GM18909 (cell line): ENCODE results near the gene CHORDC1.
A peak's percentile ranks its signal among the peaks of the same experiment; 100 is the strongest.
"Not testable (repeated sequence)": the region's sequence is repeated elsewhere in the genome, so short reads cannot be mapped to it uniquely, and the experiment has no call there.

Experiments
- ATAC-seq: cut with Tn5 transposase; IDR thresholded peaks from one replicate; pipeline ENCODE4 v1.9.1; 2021; ENCODE audit warnings: mild to moderate bottlenecking; ENCODE audit not compliant: unreplicated experiment, poor library complexity

Gene CHORDC1

GRCh38 chr11:90218606-90219005 is 4.2 kb downstream of the CHORDC1 start:
- no peak for ATAC-seq

GRCh38 chr11:90216611-90217010 is 6.2 kb downstream of the CHORDC1 start:
- ATAC-seq = no peak

- no peak for ATAC-seq
Measured at GRCh38 chr11:90213322-90213721, 9.5 kb downstream of the CHORDC1 start.

- no peak for ATAC-seq
Measured at GRCh38 chr11:90208857-90209256, 14.0 kb downstream of the CHORDC1 start.

DNA sequence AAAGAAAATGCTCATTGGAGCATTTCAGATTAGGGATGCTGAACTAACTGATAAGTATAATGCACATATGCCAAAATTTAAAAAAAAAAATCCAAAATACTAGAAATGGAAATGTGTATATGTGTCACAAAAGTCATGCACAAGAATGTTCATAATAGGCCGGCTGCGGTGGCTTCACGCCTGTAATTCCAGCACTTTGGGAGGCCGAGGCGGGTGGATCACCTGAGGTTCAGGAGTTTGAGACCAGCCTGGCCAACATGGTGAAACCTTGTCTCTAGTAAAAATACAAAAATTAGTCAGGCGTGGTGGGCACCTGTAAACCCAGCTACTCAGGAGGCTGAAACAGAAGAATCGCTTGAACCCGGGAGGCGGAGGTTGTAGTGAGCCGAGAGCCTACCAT is 14.9 kb downstream of the CHORDC1 start:
- ATAC-seq = not testable (repeated sequence)

- ATAC-seq = peak; percentile 86
Measured at GRCh38 chr11:90204832-90205646, 17.8 kb downstream of the CHORDC1 start.

GRCh38 chr11:90204407-90204806 is 18.4 kb downstream of the CHORDC1 start:
- ATAC-seq = no peak

DNA sequence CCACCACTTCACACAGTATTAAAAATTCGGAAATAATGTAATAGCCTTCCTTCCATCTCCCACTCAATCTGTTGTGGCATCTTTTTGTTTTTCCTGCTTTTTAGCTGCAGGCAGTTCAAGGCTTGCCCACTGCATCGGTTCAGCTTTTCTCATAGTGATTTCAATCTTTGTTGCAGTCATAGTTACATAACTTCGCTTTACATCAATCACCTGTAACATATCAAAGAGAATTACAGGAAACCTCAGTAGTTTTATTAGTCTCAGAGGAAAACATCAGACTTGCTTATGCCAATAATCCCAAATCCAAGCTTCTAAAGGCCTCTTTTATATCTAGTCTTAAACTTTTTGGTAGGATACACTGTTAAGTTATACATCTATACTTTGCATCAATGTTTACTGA is 20.5 kb downstream of the CHORDC1 start:
- no peak for ATAC-seq

DNA sequence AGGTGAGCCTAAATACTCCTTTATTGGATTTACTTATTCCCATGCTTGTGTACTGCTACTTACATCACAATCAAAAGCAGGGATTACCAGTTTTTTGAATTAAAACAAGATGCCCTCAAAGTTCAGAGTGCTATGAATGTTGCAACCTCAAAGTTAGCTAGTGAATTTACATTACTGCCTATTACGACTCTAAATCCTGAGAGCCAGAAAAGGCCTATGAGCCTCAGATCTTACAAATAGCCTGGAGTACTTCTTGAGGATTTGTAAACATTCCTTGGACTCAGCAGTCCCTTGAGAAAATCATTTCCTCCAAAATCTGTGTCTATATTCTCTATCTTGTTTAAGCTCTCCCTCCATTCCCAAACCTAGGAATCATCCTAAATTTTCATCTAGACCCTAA is 25.5 kb downstream of the CHORDC1 start:
- no peak for ATAC-seq

DNA sequence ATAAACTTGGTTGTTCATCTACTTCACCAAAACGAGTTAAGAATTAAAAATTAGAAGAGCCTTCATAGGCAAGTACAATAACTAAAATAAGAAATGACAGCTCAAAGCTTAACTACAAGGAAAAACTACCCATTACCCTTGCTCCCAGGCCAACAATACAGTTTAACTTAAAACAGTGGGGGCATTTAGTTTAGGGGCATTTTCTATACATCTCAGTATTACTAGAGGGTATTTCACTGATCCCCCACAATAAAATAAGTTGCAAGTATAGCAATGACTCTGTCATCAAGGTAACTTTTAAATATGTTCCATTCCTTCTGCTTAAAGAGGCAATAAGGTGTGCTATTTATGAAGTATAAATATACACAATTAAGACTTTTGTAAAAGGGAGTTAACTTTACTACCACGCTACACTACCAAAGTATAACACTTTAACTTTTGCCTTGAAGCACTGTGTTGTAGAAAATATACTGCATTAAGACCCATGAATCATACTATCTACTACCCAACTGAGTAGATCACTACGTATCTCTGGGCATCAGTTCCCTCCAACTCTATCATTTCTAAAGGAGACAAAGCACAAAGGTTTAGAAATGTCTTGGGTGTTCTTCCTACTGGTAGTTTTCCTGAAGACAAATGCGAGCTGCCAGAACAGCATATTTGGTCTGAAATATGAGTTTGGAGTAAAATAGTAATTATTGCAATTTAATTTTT is 29.8 kb downstream of the CHORDC1 start:
- no peak for ATAC-seq

DNA sequence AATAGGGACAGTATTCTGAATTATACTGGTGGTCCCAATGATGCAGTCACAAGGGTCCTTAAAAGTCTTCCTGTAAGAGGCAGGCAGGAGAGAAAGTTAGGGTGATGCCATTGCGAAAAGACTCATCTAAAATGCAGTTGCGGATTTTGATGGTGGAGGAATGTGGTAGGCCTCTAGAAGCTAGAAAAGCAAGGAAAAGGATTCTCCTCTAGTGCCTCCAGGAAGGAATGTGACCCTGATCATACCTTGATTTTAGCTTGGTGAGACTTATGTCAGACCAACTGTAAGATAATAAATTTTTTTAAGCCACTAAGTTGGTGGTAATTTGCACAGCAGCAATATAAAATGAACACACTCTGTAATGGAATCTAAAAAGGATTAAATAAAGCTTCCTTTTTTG is 33.8 kb downstream of the CHORDC1 start:
- no peak for ATAC-seq

GRCh38 chr11:90187839-90188238 is 35.0 kb downstream of the CHORDC1 start:
- no peak for ATAC-seq

GRCh38 chr11:90179923-90180322 is 42.9 kb downstream of the CHORDC1 start:
- ATAC-seq = no peak

DNA sequence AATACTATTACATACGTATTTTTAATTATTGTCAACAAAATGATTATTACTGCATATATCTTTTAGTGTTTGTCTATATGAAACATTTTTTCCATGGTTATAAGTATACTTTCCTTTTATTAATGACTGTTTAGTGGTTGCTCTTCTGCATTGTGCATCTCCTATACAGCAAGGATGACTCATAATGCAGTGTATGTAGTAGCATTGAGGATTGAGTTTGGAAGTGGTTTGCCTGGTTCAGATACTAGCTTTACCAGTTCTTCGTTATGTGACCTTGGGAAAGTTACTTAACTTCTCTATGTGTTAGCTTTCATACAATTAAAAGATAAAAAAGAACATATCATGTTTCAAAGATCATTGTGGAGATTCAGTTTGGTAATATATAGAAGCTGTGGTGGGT is 44.1 kb downstream of the CHORDC1 start:
- no peak for ATAC-seq

GRCh38 chr11:90176069-90176468 is 46.8 kb downstream of the CHORDC1 start:
- ATAC-seq = no peak

DNA sequence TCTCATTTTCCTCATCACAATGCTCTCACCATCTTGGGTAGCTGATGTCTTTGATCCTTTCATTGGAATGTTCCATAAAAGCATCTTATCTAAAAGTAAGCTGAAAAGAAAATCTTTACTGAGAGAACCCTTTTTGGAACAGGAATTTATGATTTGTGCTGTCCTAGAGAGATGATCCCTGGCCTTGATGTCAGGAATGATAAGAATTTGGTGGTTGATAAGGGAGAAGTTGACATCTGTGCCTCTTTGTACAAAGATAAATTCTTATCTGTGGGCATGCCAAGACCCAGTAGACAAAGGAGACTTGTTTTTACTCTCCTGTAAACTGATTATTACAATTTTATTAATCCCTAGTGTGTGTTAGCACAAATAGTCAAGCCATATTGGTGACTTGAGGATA is 51.5 kb downstream of the CHORDC1 start:
- no peak for ATAC-seq

GRCh38 chr11:90168571-90168970 is 54.3 kb downstream of the CHORDC1 start:
- ATAC-seq = no peak

DNA sequence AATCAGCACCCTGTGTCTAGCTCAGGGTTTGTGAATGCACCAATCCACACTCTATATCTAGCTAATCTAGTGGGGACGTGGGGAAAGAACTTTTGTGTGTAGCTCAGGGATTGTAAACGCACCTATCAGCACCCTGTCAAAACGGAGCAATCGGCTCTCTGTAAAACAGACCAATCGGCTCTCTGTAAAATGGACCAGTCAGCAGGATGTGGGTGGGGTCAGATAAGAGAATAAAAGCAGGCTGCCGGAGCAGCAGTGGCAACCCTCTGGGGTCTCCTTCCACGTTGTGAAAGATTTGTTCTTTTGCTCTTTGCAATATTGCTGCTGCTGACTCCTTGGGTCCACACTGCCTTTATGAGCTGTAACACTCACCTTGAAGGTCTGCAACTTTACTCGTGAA is 55.1 kb downstream of the CHORDC1 start:
- ATAC-seq = not testable (repeated sequence)

DNA sequence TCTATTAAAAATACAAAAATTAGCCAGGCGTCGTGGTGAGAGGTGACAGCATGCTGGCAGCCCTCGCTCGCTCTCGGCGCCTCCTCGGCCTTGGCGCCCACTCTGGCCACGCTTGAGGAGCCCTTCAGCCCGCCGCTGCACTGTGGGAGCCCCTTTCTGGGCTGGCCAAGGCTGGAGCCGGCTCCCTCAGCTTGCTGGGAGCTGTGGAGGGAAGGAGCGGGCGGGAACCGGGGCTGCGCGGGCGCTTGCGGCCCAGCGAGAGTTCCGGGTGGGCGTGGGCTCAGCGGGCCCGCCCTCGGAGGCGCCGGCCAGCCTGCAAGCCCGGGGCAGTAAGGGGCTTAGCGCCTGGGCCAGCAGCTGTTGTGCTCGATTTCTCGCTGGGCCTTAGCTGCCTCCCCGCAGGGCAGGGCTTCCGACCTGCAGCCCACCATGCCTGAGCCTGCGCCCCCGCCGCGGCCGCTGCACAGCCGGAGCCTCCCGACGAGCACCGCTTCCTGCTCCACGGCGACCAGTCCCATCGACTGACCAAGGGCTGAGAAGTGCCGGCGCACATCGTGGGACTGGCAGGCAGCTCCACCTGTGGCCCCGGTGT is 55.8 kb downstream of the CHORDC1 start:
- not testable (repeated sequence) for ATAC-seq
